ENCODE data around the gene RECK.
"Not testable (repeated sequence)": the region's sequence is repeated elsewhere in the genome, so short reads cannot be mapped to it uniquely, and the experiment has no call there.

DNA sequence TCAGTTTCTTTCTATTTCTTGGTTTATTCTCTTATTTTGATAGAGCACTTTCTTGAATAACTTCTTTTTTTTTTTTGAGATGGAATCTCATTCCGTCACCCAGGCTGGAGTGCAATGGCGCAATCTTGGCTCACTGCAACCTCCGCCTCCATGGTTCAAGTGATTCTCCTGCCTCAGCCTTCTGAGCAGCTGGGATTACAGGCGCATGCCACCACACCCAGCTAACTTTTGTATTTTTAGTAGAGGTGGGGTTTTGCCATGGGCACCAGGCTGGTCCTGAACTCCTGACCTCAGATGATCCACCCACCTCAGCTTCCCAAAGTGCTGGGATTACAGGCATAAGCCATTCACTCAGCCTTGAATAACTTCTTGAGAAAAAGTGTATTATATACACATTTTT is 39.7 kb upstream of the RECK start:
- TF ChIP-seq, protein P1, sequence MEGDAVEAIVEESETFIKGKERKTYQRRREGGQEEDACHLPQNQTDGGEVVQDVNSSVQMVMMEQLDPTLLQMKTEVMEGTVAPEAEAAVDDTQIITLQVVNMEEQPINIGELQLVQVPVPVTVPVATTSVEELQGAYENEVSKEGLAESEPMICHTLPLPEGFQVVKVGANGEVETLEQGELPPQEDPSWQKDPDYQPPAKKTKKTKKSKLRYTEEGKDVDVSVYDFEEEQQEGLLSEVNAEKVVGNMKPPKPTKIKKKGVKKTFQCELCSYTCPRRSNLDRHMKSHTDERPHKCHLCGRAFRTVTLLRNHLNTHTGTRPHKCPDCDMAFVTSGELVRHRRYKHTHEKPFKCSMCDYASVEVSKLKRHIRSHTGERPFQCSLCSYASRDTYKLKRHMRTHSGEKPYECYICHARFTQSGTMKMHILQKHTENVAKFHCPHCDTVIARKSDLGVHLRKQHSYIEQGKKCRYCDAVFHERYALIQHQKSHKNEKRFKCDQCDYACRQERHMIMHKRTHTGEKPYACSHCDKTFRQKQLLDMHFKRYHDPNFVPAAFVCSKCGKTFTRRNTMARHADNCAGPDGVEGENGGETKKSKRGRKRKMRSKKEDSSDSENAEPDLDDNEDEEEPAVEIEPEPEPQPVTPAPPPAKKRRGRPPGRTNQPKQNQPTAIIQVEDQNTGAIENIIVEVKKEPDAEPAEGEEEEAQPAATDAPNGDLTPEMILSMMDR (conservative IDR thresholded peaks at IDR 0.05; ENCODE audit: low read depth in 2 of 2) = not testable (repeated sequence)
- TF ChIP-seq, protein P2, sequence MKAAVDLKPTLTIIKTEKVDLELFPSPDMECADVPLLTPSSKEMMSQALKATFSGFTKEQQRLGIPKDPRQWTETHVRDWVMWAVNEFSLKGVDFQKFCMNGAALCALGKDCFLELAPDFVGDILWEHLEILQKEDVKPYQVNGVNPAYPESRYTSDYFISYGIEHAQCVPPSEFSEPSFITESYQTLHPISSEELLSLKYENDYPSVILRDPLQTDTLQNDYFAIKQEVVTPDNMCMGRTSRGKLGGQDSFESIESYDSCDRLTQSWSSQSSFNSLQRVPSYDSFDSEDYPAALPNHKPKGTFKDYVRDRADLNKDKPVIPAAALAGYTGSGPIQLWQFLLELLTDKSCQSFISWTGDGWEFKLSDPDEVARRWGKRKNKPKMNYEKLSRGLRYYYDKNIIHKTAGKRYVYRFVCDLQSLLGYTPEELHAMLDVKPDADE (IDR thresholded peaks at IDR 0.05) = not testable (repeated sequence)
- TF ChIP-seq POLR2AphosphoS5 (IDR thresholded peaks at IDR 0.05; ENCODE audit: low read depth); EZH2 (IDR thresholded peaks at IDR 0.05; ENCODE audit: low read depth, unreplicated experiment); CREB1 (CRISPR knock-in tag; IDR thresholded peaks at IDR 0.05; ENCODE audit: low read depth); EZH2phosphoT487 (IDR thresholded peaks at IDR 0.05; ENCODE audit: unreplicated experiment); JUNB (IDR thresholded peaks at IDR 0.05; ENCODE audit: unreplicated experiment); NANOG (IDR thresholded peaks at IDR 0.05; ENCODE audit: borderline replicate concordance); ZNF114 (CRISPR knock-in tag; IDR thresholded peaks at IDR 0.05); STAT1 (IDR thresholded peaks at IDR 0.05; ENCODE audit: unreplicated experiment): not testable (repeated sequence)
- TF ChIP-seq, protein P3, sequence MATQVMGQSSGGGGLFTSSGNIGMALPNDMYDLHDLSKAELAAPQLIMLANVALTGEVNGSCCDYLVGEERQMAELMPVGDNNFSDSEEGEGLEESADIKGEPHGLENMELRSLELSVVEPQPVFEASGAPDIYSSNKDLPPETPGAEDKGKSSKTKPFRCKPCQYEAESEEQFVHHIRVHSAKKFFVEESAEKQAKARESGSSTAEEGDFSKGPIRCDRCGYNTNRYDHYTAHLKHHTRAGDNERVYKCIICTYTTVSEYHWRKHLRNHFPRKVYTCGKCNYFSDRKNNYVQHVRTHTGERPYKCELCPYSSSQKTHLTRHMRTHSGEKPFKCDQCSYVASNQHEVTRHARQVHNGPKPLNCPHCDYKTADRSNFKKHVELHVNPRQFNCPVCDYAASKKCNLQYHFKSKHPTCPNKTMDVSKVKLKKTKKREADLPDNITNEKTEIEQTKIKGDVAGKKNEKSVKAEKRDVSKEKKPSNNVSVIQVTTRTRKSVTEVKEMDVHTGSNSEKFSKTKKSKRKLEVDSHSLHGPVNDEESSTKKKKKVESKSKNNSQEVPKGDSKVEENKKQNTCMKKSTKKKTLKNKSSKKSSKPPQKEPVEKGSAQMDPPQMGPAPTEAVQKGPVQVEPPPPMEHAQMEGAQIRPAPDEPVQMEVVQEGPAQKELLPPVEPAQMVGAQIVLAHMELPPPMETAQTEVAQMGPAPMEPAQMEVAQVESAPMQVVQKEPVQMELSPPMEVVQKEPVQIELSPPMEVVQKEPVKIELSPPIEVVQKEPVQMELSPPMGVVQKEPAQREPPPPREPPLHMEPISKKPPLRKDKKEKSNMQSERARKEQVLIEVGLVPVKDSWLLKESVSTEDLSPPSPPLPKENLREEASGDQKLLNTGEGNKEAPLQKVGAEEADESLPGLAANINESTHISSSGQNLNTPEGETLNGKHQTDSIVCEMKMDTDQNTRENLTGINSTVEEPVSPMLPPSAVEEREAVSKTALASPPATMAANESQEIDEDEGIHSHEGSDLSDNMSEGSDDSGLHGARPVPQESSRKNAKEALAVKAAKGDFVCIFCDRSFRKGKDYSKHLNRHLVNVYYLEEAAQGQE (IDR thresholded peaks at IDR 0.05; ENCODE audit: unreplicated experiment) = not testable (repeated sequence)
- TF ChIP-seq, protein P4, sequence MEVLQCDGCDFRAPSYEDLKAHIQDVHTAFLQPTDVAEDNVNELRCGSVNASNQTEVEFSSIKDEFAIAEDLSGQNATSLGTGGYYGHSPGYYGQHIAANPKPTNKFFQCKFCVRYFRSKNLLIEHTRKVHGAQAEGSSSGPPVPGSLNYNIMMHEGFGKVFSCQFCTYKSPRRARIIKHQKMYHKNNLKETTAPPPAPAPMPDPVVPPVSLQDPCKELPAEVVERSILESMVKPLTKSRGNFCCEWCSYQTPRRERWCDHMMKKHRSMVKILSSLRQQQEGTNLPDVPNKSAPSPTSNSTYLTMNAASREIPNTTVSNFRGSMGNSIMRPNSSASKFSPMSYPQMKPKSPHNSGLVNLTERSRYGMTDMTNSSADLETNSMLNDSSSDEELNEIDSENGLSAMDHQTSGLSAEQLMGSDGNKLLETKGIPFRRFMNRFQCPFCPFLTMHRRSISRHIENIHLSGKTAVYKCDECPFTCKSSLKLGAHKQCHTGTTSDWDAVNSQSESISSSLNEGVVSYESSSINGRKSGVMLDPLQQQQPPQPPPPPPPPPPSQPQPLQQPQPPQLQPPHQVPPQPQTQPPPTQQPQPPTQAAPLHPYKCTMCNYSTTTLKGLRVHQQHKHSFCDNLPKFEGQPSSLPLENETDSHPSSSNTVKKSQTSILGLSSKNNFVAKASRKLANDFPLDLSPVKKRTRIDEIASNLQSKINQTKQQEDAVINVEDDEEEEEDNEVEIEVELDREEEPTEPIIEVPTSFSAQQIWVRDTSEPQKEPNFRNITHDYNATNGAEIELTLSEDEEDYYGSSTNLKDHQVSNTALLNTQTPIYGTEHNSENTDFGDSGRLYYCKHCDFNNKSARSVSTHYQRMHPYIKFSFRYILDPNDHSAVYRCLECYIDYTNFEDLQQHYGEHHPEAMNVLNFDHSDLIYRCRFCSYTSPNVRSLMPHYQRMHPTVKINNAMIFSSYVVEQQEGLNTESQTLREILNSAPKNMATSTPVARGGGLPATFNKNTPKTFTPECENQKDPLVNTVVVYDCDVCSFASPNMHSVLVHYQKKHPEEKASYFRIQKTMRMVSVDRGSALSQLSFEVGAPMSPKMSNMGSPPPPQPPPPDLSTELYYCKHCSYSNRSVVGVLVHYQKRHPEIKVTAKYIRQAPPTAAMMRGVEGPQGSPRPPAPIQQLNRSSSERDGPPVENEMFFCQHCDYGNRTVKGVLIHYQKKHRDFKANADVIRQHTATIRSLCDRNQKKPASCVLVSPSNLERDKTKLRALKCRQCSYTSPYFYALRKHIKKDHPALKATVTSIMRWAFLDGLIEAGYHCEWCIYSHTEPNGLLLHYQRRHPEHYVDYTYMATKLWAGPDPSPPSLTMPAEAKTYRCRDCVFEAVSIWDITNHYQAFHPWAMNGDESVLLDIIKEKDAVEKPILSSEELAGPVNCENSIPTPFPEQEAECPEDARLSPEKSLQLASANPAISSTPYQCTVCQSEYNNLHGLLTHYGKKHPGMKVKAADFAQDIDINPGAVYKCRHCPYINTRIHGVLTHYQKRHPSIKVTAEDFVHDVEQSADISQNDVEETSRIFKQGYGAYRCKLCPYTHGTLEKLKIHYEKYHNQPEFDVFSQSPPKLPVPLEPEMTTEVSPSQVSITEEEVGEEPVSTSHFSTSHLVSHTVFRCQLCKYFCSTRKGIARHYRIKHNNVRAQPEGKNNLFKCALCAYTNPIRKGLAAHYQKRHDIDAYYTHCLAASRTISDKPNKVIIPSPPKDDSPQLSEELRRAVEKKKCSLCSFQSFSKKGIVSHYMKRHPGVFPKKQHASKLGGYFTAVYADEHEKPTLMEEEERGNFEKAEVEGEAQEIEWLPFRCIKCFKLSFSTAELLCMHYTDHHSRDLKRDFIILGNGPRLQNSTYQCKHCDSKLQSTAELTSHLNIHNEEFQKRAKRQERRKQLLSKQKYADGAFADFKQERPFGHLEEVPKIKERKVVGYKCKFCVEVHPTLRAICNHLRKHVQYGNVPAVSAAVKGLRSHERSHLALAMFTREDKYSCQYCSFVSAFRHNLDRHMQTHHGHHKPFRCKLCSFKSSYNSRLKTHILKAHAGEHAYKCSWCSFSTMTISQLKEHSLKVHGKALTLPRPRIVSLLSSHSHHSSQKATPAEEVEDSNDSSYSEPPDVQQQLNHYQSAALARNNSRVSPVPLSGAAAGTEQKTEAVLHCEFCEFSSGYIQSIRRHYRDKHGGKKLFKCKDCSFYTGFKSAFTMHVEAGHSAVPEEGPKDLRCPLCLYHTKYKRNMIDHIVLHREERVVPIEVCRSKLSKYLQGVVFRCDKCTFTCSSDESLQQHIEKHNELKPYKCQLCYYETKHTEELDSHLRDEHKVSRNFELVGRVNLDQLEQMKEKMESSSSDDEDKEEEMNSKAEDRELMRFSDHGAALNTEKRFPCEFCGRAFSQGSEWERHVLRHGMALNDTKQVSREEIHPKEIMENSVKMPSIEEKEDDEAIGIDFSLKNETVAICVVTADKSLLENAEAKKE (CRISPR knock-in tag; IDR thresholded peaks at IDR 0.05) = not testable (repeated sequence)
